Endometrium (tissue), 2 donors: ENCODE results near the gene CMSS1.
A peak's percentile ranks its signal among the peaks of the same experiment; 100 is the strongest.

Experiments
- FAIRE-seq: peaks from 2 replicates; lab custom pipeline; 2012; peaks lifted over from hg19 to GRCh38; lab: Jason Lieb, UNC
- donor health status: control.
- donor health status: control.

Gene CMSS1

GRCh38 chr3:99817437-99818240 lies at the start of gene CMSS1:
CMSS1 (plus strand) TSS chr3:99817862.
- FAIRE-seq: peak; percentile 78

DNA sequence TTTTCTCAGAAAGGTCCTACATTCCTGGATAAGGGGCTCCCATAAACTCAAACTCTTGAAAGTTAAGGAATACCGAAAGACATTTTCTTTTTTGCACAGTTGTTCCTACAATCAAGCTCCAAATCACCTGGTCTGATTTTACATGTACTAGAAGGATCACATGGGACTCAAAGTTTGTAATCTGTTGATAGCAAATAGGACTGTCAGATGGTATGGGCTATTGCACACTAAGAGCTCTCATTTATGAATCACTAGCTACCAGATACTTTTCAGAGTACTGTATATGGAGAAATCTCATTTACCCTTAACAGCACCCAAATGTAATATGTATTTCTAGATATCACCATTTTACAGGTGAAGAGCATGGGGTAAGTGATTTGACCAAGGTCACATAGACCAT lies 49.5 kb upstream of the CMSS1 start:
- no peak for FAIRE-seq

- no peak for FAIRE-seq
These were observed 48.7 kb upstream of the CMSS1 start for GRCh38 chr3:99768808-99769501.

DNA sequence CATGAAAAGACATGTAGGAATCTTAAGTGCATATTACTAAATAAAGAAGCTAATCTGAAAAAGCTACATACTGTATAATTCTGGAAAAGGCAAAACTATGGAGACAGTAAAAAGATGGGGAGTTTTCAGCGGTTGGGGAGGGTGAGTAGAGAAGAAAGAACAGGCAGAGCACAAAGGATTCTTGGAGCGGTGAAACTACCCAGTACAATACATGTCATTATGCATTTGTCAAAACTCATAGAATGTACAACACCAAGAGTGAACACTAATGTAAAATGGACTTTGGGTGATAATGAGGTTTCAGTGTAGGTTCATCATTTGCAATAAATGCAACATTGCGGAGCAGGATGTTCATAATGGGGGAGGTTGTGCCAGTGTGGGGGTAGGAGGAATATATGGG lies 45.5 kb upstream of the CMSS1 start:
- FAIRE-seq: no peak

GRCh38 chr3:99772671-99773070 lies 45.0 kb upstream of the CMSS1 start:
- no peak for FAIRE-seq

DNA sequence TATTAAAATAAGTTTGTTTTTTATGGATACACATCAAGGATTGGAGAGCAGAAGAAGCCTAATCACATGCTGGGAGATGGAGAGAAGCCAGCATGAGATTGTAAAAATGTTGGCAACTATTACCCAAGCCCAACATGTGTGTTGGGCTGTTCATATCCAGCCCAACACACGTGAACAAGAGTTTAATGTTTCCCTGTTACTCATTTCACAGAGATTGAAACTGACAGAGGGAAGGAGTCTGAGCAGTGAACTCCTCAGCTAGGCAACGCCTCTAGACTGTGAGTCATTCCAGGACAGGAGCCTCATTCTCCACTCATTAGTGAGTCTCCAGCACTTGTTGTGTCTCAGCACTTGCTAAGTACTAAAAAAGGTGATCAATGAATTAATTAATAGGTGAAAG lies 43.2 kb upstream of the CMSS1 start:
- FAIRE-seq: no peak

- no peak for FAIRE-seq
These were observed 41.0 kb upstream of the CMSS1 start for GRCh38 chr3:99776516-99777209.

DNA sequence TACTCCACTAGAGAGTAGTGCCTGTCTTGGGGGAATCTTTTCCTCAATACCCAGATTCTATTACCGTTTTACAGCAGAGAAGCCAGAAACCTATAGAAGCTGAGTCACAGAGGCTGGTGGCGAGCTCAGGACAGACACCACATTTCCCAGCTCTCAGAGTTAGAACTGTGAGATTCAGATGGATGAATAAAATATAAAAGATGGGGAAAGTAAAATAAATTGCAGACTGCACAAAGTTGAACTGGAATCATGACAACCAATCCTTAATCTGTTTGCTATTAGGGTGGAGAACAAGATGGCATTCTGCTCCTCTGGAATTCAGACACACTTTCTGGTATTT lies 40.5 kb upstream of the CMSS1 start:
- no peak for FAIRE-seq

DNA sequence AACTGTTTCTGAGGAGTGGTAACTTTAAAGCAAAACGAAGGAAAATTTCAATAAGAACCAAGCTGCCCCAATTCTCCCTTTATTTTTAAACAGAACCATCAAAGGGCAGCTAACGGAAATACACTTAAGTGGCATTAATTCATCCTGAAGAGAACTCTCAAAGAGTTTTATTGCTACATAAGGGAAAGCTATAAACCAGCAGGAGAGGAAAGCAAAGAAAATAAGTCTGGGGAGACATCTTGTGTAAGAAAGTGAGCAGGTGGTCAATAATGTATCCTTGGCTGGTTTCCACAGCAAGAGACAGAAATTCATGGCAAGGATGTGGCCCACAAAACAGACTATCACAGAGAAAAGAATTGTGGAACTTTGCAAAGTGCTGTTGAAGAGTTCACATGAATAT lies 40.0 kb upstream of the CMSS1 start:
- no peak for FAIRE-seq

- no peak for FAIRE-seq
These were observed 36.9 kb upstream of the CMSS1 start for GRCh38 chr3:99780749-99781148.

DNA sequence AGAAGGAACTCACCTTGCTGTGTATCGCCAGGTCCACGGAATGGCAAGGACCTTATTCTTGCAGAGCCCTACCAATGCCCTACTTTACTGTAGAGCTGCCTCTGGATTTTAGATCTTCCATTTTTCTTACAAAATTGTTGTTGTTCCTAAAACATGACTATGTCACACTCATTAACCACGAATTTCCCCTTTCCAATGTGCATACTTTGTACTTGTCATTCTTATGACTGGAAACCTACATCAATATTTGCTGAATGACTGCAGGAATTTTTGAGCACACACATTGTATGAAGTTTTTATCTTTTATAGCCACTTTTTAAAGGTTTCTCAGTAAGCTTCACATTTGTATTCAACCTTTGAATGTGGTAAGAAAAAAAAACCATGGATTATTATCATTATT lies 35.9 kb upstream of the CMSS1 start:
- FAIRE-seq: no peak

GRCh38 chr3:99783011-99783573 lies 34.6 kb upstream of the CMSS1 start:
- peak; percentile 43 for FAIRE-seq

GRCh38 chr3:99789011-99789721 lies 28.5 kb upstream of the CMSS1 start:
- no peak for FAIRE-seq

DNA sequence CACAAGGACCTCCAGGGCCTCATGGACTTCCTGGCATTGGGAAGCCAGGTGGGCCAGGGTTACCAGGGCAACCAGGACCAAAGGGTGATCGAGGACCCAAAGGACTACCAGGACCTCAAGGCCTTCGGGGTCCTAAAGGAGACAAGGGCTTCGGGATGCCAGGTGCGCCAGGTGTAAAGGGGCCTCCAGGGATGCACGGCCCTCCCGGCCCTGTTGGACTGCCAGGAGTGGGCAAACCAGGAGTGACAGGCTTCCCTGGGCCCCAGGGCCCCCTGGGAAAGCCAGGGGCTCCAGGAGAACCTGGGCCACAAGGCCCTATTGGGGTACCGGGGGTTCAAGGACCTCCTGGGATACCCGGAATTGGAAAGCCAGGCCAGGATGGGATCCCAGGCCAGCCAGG lies 23.2 kb upstream of the CMSS1 start:
- no peak for FAIRE-seq

DNA sequence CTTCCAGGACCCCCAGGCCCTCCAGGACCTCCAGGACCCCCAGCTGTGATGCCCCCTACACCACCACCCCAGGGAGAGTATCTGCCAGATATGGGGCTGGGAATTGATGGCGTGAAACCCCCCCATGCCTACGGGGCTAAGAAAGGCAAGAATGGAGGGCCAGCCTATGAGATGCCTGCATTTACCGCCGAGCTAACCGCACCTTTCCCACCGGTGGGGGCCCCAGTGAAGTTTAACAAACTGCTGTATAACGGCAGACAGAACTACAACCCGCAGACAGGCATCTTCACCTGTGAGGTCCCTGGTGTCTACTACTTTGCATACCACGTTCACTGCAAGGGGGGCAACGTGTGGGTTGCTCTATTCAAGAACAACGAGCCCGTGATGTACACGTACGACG lies 22.1 kb upstream of the CMSS1 start:
- FAIRE-seq: no peak

DNA sequence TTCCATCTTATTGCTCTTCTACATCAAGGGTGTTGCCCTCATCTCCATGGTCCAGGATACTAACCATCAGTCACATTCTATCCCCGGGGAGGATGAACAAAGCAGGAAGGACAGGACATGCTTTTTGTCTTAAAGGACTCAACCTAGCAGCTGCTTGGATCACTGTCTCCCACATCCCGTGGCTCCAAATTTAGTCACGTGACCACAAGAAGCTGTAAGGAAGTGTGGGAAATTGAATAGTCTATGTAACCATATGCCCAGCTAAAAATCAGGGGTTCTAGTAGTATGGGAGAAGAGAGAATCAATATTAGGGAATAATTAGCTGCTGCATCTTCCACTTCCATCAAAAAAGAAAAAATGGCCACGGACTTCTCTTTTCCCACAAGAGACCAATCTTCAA lies 18.2 kb upstream of the CMSS1 start:
- no peak for FAIRE-seq

GRCh38 chr3:99803297-99803696 lies 14.4 kb upstream of the CMSS1 start:
- no peak for FAIRE-seq

- FAIRE-seq: no peak
These were observed 12.5 kb upstream of the CMSS1 start for GRCh38 chr3:99805160-99805559.

GRCh38 chr3:99808163-99808794 lies 9.4 kb upstream of the CMSS1 start:
- FAIRE-seq: no peak

DNA sequence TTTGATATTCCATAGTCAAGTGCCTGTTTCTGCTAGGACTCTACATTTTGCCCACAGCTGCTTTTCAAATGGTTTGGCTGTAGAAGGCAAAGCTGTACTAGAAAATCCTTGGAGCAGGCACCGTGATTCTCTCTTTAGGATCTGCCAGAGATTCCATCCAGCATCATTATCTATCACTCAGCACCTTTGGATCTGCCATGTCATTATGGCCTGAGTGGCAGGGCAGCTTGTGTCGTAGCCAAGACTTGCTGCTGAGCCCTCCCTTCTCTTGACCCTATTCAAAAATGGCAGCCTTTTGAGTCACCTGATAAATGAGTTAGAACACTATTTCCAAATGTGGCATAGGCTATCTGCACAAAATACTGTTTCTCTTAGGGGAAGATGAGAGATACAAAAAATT lies 8.1 kb upstream of the CMSS1 start:
- no peak for FAIRE-seq

DNA sequence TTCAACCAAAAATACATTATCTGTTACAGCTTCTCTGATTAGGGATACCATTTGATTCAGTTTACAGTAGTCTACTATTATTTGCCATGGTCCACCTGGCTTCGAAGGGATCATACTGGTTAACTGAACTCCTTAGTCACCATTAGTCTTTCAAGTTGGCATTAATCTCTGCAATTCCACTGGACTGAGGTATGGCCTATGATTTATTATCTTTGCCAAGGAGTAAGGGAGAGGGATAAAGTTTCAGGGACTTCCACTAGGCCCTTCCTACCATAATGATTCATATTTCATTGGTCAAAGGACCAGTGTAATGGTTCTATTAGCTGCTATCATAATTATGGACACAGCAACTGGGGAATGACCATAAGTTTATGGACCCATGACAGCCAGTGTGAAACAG lies 7.3 kb upstream of the CMSS1 start:
- no peak for FAIRE-seq

GRCh38 chr3:99817047-99817436 lies 620 bp upstream of the CMSS1 start:
- no peak for FAIRE-seq
